ENCODE results near the gene IL17D. TPM values are rescaled to one million over a fixed set of nuclear protein-coding genes. Genes with fewer than 3 reads are reported as not detected.

The IL17D gene
- total RNA-seq, 2 experiments from 2014 or later = 0.47 TPM; not detected in 1

DNA sequence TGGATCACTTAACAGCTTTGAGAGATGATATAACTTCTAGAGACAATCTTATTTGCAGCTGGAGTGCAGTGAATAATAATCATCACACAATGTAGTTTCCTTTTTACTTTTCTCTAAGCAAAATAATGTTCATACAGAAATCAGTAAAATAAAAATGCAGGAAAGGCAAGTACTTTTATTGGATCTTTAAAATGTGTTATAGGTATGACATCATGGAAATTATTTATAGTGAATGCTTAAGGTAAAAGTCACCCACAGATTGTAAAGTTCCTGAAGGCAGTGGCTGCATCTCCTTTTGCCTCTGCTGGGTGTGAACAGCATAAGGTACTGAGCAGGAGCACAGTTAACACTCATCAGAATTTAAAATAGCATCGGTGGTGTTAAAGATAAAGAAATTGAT is 17.3 kb upstream of the IL17D start:
- Histone ChIP-seq H3K27me3 (ENCODE audit: control insufficient read depth in 1 of 2, insufficient read depth in 2 of 2, low read length in 2 of 2) (no peaks in the 10 kb centered on the region), H3K9me3 (ENCODE audit: control insufficient read depth in 1 of 2, insufficient read depth in 1 of 2, low read length in 2 of 2) (no peaks in the 10 kb centered on the region), H3K4me1 (ENCODE audit: insufficient read depth, low read length) (no peaks in the 10 kb centered on the region), H3K4me3 (ENCODE audit: low read length) (no peak overlapping the region), H3K27ac (ENCODE audit: low read depth in 1 of 2, low read length in 2 of 2) (no peak overlapping the region), H3K36me3 (ENCODE audit: insufficient read depth, low read length) (no peaks in the 10 kb centered on the region)
- no peak for DNase-seq
- H3K36me3 Mint-ChIP-seq (ENCODE audit: low read depth) = peaks cover 6% of the 10 kb centered on the region
- no peak overlapping the region for H3K4me3 Mint-ChIP-seq
- H3K27ac Mint-ChIP-seq = no peak overlapping the region
- ChIA-PET CTCF (interaction anchor here (0.6 kb wide), 2 partner anchors 58 to 489 kb away, joined by 3 read pairs; no protein-coding TSS in a partner anchor), POLR2A (no interaction called here)
- TF ChIP-seq, protein P1, sequence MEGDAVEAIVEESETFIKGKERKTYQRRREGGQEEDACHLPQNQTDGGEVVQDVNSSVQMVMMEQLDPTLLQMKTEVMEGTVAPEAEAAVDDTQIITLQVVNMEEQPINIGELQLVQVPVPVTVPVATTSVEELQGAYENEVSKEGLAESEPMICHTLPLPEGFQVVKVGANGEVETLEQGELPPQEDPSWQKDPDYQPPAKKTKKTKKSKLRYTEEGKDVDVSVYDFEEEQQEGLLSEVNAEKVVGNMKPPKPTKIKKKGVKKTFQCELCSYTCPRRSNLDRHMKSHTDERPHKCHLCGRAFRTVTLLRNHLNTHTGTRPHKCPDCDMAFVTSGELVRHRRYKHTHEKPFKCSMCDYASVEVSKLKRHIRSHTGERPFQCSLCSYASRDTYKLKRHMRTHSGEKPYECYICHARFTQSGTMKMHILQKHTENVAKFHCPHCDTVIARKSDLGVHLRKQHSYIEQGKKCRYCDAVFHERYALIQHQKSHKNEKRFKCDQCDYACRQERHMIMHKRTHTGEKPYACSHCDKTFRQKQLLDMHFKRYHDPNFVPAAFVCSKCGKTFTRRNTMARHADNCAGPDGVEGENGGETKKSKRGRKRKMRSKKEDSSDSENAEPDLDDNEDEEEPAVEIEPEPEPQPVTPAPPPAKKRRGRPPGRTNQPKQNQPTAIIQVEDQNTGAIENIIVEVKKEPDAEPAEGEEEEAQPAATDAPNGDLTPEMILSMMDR (IDR thresholded peaks at IDR 0.05) = no peak
- H3K27me3 Mint-ChIP-seq = no peaks in the 10 kb centered on the region
- H3K4me1 Mint-ChIP-seq (ENCODE audit: low read depth) = no peaks in the 10 kb centered on the region
- no peak for ATAC-seq (ENCODE audit: poor library complexity)
- H3K9me3 Mint-ChIP-seq = no peaks in the 10 kb centered on the region
- intact Hi-C loops (cut with DNase I, micrococcal nuclease) = no loop called here

DNA sequence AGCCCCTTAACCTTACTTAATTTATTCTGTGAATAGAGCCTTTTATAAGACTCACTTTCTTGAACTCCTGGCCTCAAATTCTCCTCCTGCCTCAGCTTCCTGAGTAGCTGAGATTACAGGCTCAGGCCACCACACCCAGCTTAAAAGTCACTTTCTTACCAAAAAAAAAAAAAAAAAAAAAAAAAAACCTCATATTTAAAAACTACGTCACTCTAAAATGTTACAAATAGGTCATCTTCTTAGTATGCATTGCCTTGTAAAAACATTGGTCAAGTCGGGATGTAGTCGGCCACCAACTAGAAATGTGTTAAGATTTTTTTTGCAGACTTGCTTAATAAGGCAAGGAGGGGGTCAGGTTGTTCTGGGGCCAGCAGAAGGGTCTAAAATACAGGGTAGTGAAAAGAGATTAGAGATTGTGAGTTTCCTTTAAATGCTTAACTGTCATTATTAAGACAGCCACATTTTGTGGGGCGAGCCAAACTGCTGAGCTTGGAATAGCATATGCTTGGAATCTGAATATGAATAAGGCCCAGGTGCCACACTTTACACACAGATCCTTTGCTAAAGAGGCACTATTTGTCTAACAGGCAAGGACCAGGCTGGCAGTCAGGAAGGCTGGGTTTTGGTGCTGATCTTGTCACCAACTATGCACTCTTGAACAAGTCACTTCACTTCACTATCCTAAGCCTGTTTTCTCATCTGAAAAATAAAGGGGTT is 16.5 kb upstream of the IL17D start:
- H3K27ac ChIP-seq (ENCODE audit: low read depth in 1 of 2, low read length in 2 of 2) = no peak overlapping the region
- DNase-seq (no peak), ATAC-seq (ENCODE audit: poor library complexity) (no peak)
- no peaks in the 10 kb centered on the region for H3K4me1 ChIP-seq (ENCODE audit: insufficient read depth, low read length)
- H3K9me3 ChIP-seq (ENCODE audit: control insufficient read depth in 1 of 2, insufficient read depth in 1 of 2, low read length in 2 of 2) = no peaks in the 10 kb centered on the region
- H3K4me3 ChIP-seq (ENCODE audit: low read length) = no peak overlapping the region
- H3K27me3 ChIP-seq (ENCODE audit: control insufficient read depth in 1 of 2, insufficient read depth in 2 of 2, low read length in 2 of 2) = no peaks in the 10 kb centered on the region
- no peaks in the 10 kb centered on the region for H3K9me3 Mint-ChIP-seq
- ChIA-PET CTCF (interaction anchor here (0.6 to 1.3 kb wide), 2 partner anchors 36 to 489 kb away, joined by 3 read pairs; no protein-coding TSS in a partner anchor), POLR2A (no interaction called here)
- no peaks in the 10 kb centered on the region for H3K27me3 Mint-ChIP-seq
- no peaks in the 10 kb centered on the region for H3K4me1 Mint-ChIP-seq (ENCODE audit: low read depth)
- H3K36me3 ChIP-seq (ENCODE audit: insufficient read depth, low read length) = no peaks in the 10 kb centered on the region
- TF ChIP-seq, protein P1 (IDR thresholded peaks at IDR 0.05) = no peak
- no peak overlapping the region for H3K27ac Mint-ChIP-seq
- H3K36me3 Mint-ChIP-seq (ENCODE audit: low read depth) = peaks cover 6% of the 10 kb centered on the region
- intact Hi-C loops (cut with DNase I, micrococcal nuclease) = no loop called here
- no peak overlapping the region for H3K4me3 Mint-ChIP-seq

DNA sequence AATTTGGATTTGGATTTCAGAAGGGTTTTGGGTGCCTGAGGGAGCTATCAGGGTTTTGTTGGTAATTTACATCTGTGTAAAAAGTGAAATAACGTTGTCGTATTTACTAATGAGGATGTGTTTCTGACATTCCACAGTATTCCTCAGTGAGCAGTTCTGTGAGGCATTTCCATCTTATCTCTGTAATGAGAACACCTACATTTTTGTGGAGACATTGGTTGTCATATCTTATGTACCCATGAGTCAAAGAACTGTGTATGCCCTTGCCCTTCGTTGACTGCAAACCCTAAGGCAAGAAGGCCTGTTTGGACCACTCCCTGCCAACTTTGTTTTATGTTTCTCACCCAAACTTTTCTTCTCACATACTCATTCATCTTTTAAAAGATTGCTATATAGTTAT is 14.2 kb upstream of the IL17D start:
- no peaks in the 10 kb centered on the region for H3K27me3 Mint-ChIP-seq
- POLR2A ChIA-PET = no interaction called here
- Histone ChIP-seq H3K9me3 (ENCODE audit: control insufficient read depth in 1 of 2, insufficient read depth in 1 of 2, low read length in 2 of 2) (no peaks in the 10 kb centered on the region), H3K4me1 (ENCODE audit: insufficient read depth, low read length) (no peaks in the 10 kb centered on the region), H3K27me3 (ENCODE audit: control insufficient read depth in 1 of 2, insufficient read depth in 2 of 2, low read length in 2 of 2) (no peaks in the 10 kb centered on the region), H3K36me3 (ENCODE audit: insufficient read depth, low read length) (no peaks in the 10 kb centered on the region), H3K4me3 (ENCODE audit: low read length) (no peak overlapping the region), H3K27ac (ENCODE audit: low read depth in 1 of 2, low read length in 2 of 2) (no peak overlapping the region)
- intact Hi-C loops (cut with DNase I, micrococcal nuclease) = no loop called here
- no peaks in the 10 kb centered on the region for H3K9me3 Mint-ChIP-seq
- no peak overlapping the region for H3K4me3 Mint-ChIP-seq
- no peak overlapping the region for H3K27ac Mint-ChIP-seq
- no peaks in the 10 kb centered on the region for H3K4me1 Mint-ChIP-seq (ENCODE audit: low read depth)
- TF ChIP-seq, protein P1 (IDR thresholded peaks at IDR 0.05) = no peak
- peaks cover 6% of the 10 kb centered on the region for H3K36me3 Mint-ChIP-seq (ENCODE audit: low read depth)
- no peak for ATAC-seq (ENCODE audit: poor library complexity)
- CTCF ChIA-PET = no interaction called here
- no peak for DNase-seq

Measured in CD4-positive, alpha-beta T cell (primary cell).